ENCODE results near the gene FRMD4B.
"Not testable (repeated sequence)": the region's sequence is repeated elsewhere in the genome, so short reads cannot be mapped to it uniquely, and the experiment has no call there.

Gene FRMD4B

DNA sequence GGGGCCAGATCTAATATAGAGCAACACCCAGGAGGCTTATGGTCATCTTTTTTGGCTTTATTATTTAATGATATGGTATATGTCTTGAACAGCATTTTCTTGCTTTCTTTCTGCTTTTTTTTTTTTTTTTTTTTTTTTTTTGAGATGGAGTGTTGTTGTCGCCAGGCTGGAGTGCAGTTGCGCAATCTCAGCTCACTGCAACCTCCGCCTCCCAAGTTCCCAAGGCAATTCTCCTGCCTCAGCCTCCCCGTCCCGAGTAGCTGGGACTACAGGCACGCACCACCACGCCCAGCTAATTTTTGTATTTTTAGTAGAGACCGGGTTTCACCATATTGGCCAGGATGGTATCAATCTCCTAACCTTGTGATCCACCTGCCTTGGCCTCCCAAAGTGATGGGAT, 108.5 kb downstream of the FRMD4B start:
- not testable (repeated sequence) for DNase-seq

DNA sequence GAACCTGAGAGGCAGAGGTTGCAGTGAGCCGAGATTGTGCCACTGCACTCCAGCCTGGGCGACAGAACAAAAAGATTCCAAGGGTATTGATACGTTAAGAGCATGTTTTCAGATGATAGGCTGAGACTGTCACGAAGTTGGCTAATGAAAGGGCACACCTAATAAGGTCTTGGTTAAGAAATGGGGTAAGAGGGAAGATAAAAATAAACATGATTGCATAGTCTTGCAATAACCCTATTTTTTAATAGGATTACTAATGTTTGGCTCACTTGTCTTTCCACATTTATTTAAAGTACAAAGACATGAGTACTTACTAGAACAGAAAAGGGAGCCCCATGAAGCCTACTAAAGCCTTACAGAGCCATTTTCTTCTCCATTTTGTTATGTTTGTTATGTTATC, 109.0 kb downstream of the FRMD4B start:
- DNase-seq, result no peak

GRCh38 chr3:69276191-69276590, 109.7 kb downstream of the FRMD4B start:
- DNase-seq, result not testable (repeated sequence)

- DNase-seq, result no peak
These were observed 112.0 kb downstream of the FRMD4B start for GRCh38 chr3:69273896-69274295.

DNA sequence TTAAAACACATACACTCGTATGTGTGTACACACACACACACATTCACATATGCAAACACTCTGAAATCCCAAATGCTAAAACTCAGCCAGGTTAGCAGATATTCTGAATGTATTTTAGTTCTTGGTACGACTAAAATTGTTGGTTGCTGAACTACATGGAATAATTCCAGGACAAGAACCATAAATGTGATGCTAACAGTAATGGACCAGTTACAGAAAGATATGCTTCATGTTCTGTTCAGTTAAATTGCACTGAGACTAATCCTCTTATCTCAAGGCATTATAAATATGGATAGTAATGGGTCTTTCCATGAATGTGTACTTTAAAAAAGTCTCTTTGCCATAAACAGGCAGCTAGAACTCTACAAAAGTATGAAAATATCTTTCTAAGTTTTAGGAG, 113.3 kb downstream of the FRMD4B start:
- DNase-seq, result no peak

GRCh38 chr3:69271098-69271497, 114.8 kb downstream of the FRMD4B start:
- DNase-seq, result no peak

DNA sequence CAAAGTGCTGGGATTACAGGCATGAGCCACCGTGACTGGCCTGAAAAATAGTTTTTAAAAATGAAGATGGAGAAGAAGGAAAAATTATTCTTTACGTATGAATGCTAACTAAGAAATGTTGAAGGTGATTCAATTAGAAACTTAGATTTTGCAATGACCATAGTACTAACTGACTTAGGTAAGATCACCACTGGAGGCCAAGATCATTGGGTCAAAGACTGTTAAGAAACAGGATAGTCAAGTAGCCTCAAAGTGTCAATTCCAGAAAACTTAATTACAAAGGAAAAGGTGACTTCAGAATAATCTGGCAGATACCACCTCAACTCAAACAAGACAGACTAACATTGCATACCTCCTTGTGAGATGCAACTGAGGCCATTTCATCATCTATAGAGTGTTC, 119.3 kb downstream of the FRMD4B start:
- no peak for DNase-seq

- DNase-seq, result not testable (repeated sequence)
These were observed 119.8 kb downstream of the FRMD4B start for GRCh38 chr3:69266071-69266470.

- DNase-seq, result not testable (repeated sequence)
These were observed 125.0 kb downstream of the FRMD4B start for GRCh38 chr3:69260843-69261405.

GRCh38 chr3:69260216-69260787, 125.6 kb downstream of the FRMD4B start:
- no peak for DNase-seq

DNA sequence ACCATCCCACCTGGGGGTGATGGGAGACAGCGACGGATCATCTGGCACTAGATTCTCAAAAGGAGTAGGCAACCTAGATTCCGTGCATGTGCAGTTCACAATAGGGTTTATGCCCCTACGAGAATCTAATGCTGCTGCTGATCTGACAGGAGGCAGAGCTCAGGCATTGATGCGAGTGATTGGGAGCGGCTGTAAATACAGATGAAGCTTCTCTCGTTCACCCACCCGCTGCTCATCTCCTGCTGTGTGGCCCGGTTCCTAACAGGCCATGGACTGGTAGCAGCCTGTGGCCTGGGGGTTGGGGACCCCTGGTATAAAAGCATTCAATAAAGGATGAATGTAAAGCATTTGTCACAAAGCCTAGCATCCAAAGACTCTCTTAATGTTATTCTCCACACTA, 126.8 kb downstream of the FRMD4B start:
- DNase-seq, result no peak

- no peak for DNase-seq
These were observed 130.0 kb downstream of the FRMD4B start for GRCh38 chr3:69255928-69256327.

GRCh38 chr3:69254351-69254750, 131.5 kb downstream of the FRMD4B start:
- DNase-seq, result no peak

GRCh38 chr3:69252631-69253030, 133.3 kb downstream of the FRMD4B start:
- DNase-seq, result no peak

GRCh38 chr3:69252141-69252540, 133.7 kb downstream of the FRMD4B start:
- no peak for DNase-seq

DNA sequence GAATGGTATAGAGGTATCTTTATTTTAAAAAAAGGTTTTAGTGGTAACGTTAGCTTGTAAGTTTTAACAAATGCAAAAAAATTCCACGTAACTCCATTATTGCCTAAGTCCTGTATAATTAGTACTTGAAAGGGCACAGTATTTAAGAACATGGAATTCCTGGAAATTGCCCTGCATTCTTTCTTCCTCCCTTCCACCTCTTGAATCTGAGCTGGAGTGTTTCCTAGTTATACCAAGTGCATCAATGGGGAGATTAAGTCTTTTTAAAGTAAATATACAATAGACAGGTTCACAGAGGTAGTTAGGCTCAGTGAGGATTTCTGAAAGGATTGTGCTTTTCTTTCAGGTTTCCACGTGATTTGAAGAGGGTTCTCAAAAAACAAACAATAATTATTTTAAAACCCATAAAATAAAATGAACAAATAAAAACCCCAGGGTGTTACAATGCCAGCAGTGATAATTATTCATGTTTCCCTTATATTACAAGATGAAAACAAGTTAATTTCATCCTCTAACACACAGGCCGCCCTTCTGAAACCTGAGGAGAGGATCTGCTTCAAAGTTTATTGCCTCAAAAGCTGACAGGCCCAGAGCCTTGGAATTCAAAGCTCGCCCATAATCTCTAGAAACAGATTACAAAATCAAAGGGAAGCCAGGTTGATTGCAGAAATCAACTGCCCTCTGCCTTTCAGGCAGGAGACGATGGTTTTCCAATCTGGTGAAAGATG, 134.6 kb downstream of the FRMD4B start:
- DNase-seq, result no peak

GRCh38 chr3:69250014-69250413, 135.9 kb downstream of the FRMD4B start:
- no peak for DNase-seq

DNA sequence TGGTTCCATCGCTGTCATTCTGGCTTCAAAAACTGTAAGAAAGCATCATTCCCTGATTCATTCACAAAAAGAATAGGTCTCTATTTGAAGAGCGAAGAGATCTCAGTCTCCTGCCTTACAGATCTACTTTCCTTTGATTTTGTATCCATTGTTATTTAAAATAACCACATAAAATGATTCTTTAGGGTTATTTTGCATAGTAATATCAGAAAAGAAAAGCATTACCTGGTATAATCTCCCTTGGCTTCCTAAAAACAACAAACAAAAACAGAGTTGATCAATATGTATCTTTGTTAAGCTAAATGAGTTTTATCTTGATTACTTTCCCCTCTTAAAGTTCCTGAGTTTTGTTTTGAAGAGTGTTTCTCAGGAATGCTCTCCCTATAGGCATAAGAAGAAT, 136.9 kb downstream of the FRMD4B start:
- DNase-seq, result no peak

GRCh38 chr3:69248436-69248835, 137.5 kb downstream of the FRMD4B start:
- no peak for DNase-seq

- DNase-seq, result no peak
These were observed 139.3 kb downstream of the FRMD4B start for GRCh38 chr3:69246612-69247011.

DNA sequence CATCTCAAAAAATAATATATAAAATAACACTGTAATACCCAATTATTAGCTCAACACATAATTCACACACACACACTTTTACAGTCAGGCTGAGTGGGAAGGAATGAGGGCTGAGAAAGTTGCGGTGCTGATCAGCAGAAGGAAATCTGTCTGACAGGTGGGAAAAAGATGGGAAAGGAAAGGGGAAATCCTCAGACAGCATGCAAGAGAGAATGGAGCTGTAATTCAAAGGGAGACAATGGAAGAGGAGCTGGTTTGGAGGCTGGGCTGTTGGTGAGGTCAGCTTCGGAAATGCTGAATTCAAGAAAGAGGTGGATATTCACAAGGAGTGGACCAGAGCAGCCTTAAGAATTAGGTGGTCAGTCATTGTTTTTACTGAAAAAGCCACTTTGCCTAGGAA, 141.8 kb downstream of the FRMD4B start:
- DNase-seq, result no peak

- no peak for DNase-seq
These were observed 144.1 kb downstream of the FRMD4B start for GRCh38 chr3:69241769-69242168.

DNA sequence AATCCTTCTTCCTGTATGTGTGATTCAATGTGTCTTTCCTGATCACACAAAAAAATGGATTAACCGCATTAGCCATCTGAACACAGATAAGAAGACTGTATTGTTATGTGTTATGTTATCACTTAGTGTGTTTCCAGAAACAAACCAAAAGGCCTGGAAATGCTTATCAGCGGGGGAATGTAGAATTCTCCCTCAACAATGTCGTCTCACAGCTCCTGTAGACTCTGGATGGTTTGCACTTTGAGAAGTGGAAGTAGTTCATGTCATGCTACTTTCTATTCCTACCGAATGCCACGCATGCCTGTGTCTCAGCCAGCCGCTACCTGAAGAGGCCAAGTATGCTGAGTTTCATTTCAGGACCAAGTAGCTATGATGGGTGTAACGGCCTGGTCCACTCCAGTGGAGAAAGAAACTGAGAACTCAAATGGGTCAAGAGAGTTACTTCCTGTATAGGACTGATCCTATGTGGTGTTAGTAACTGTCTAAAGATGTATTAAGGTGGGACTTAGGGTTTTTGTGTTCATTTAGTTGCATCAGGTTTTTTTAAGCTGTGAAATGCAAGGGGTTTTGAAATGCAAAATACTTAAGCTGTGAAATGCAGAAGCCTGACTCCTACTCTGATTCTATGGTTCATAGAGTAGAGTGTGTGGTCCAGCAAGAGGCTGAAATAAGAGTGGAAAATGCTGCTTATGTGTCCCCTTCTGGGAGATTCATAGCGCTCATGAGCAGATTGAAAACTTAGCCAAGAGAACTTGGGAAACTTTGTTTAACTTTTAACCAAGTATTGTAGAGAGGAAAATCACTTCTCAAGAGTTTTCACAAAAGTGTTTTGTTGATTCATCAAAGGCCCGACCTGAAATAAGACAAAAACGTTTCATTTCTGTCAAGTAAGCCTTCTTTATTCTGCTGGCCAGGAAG, 145.0 kb downstream of the FRMD4B start:
- no peak for DNase-seq

GRCh38 chr3:69239063-69239462, 146.8 kb downstream of the FRMD4B start:
- no peak for DNase-seq
